ENCODE measurements around the gene NEK4.
A peak's percentile ranks its signal among the peaks of the same experiment; 100 is the strongest.

The NEK4 gene

GRCh38 chr3:52770496-52771333, at the start of gene NEK4:
Gene NEK4, minus strand, starts transcription at chr3:52770940. Its CDS starts 194 bp downstream, at chr3:52770746.
- DNase-seq: peak; percentile 67

- DNase-seq: no peak
These were observed 49.2 kb upstream of the NEK4 start for GRCh38 chr3:52819936-52820335.

DNA sequence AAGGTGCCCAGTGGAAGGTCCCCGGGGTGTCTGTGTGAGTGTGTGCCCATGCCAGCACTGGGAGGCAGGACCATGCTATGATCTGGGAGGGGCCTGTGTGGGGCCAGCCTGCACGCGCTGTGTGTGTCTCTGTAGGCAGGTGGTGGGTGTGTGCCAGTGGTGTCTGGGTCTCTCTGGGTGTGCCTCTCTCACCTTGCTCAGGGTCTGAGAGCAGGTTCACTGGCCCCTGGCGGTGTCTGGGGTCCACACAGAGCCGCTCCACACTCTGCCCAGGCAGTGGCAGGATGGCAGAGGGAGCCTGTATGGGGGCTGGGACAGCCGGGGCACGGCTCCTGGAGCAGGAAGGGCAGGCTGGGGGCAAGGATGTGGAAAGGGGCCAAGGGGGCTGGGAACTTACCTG, 47.1 kb upstream of the NEK4 start:
- DNase-seq: no peak

DNA sequence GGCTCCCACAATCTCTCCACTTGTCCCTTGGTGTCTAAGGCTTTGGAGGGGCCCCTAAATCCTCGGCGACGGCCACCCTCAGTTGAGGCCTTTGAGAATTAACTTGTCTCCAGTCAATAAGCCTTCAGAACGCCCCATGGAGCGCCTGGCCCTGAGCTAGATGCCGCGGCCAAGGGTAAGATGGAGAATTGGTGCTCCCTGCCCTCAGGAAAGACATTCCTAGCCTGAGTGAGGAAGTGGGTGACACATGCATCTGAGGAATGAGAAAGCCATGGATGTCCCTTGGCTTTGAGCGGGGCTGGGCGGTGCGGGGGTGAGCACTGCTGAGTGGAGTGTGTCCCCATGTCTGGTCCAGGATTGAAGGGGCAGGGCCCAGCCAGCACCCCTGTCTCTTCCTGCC, 46.5 kb upstream of the NEK4 start:
- no peak for DNase-seq

GRCh38 chr3:52816654-52817053, 45.9 kb upstream of the NEK4 start:
- DNase-seq: no peak

- no peak for DNase-seq
These were observed 45.5 kb upstream of the NEK4 start for GRCh38 chr3:52816199-52816598.

DNA sequence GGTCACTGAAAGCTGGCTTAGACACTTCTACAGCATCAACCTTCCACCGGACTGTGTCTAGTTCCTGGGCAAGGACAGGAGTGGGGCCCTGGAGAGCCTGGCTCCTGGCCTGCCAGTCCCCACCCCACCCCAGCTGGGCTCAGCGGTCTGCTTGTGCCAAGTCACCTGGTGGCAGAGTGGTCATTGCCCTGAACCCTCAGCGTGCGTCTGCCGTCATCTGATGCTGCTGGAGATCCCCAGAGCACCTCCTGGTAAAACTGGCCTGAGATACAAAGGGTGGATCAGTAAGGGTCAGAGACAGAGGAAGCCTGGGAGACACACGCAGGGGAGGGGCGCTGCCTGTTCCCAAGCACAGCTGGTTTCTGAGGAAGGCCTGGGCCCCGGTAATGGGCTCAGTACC, 43.1 kb upstream of the NEK4 start:
- DNase-seq: no peak

DNA sequence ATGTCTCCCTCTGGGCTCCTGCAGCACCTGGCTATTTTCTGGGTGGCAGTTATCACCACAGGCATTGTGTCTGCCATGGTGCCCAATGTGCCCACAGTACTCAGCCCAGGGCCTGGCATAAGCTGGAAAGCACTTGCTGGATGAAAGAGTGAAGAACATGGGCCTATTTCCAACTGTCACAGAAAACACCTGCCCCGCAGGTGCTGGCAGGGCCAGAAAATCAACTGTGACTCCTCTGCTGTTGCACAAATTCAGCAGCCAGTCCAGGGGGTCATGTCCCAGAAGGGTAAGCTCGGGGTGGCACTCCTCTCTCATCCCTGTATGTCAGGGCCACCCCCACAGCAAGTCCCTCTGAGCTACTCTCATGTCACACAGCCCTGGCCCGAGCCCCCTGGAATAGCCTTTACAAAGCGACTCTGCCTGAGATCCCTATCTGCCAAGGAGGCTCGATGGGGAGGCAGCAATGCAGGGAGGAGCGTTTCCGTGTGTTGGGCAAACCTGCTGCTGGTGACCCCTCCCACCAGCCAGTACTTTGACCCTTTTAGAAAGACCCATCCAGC, 40.8 kb upstream of the NEK4 start:
- DNase-seq: no peak

GRCh38 chr3:52810923-52811322, 40.2 kb upstream of the NEK4 start:
- no peak for DNase-seq

DNA sequence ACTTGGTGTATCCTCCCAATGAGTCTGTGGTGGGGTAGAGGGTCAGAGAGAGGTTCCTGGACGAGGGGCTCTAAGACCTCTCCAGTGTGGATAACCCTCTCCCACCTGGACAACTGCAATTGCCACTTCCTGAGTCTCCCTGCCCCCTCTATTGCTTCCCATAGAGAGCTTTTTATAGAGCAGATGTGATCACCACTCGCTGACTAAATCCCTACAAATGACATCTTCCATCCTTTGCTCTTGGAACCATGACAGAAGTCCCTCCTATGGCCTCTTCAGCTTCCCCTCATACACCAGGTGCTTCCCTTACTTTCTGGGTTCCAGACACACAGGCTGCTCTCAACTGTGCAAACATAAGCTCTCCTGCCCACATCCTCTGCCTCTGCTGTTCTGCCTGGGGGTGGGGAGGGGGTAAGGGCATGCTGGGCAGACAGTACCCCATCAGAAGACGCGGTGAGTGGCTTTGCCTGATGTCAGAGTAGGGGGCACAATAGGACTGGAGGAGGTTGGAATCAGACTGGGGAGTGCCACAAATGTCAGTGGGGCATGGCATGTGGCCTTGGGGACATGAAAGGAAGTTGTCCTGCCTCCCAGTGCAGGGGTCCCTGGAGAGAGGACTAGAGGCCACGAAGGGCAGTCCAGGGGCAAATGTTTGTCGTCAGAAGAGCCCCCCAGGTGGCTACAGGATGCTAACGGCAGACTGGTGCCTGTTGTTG, 39.1 kb upstream of the NEK4 start:
- DNase-seq: no peak

DNA sequence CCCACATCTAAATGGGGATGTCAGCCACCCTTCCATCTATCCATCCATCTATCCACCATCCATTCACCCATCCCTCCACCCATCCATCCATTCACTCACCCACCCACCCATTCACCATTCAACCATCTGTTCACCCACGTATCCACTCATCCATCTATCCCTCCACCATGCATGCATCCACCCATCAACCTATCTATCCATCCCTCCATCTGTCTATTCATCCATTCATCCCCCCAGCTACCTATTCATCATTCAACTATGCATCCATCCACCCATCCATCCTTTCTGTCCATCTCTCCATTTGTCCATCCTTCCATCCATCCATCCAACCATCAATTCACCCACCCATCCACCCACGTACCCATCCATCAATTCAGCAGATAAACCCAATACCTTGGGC, 38.4 kb upstream of the NEK4 start:
- no peak for DNase-seq

GRCh38 chr3:52805270-52806039, 34.7 kb upstream of the NEK4 start:
- no peak for DNase-seq

DNA sequence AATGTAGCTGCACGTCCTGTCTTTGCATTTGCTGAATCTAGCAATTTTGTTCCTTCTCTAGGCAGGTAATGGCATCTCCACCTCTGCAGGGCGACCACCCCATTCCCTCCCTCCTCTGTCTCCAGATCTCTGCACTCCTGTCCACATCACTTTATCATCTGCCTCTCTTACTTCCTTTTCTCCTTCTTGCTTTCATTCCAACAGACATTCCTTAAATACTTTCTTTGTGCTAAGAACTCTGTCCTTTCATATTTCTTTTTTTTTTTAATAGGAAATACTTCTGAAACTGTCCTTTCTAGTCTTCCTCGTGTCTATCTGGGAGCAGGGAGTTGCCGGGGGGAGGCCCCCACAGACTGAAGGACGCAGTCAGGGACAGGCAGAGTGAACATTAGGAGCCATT, 31.1 kb upstream of the NEK4 start:
- DNase-seq: no peak

GRCh38 chr3:52800079-52800478, 29.3 kb upstream of the NEK4 start:
- no peak for DNase-seq

DNA sequence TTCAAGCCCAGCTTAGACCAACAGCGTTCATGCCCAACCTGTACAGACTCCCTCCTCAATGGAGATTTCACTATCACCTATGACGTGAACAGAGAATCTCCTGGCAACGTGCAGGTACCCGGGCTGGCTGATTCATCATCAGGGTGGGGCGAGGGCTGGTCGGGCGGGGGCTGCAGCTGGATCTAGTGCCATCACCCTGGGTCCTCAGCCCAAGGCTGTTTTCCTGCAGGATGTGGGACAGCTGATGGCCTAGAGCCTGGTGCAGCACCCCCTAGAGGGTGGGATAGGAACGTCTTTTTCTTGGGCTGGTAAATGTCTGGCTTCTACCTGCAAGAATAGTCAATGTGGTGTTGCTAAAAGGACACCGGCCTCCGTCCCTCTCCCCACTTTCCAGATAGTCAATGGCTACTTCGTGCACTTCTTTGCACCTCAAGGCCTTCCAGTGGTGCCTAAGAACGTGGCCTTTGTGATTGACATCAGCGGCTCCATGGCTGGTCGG, 28.3 kb upstream of the NEK4 start:
- no peak for DNase-seq

DNA sequence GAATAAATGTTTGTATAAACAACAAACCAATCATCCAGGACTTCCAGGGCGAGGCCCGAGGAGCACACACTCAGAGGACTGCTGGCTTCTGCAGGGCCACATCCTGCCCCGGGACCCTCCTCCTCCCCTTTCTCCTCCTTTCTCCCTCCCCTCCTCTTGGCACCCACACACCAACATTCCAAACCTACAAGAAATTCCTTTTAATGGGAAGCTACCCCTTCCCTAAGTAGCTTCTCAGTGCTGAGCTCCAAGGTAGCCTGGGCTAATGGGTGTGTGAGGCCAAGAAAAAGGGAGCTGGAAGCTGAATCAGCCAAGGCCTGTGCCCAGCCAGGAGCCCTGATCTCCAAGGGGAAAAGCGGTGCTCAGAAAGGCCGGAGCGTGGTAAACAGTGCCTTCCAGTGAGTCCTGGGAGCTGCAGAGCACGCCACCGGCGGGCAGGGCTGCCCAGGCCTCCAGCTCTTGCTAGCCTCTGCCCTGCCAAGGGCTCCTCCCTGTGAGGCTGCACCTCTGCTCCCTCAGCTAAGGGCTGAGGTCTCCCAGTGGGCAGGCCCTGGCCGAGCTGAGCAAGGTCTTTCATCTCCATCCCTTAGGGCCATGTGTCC, 27.7 kb upstream of the NEK4 start:
- no peak for DNase-seq

- DNase-seq: no peak
These were observed 25.7 kb upstream of the NEK4 start for GRCh38 chr3:52796411-52796810.

GRCh38 chr3:52795298-52795900, 24.7 kb upstream of the NEK4 start:
- DNase-seq: no peak

- no peak for DNase-seq
These were observed 23.9 kb upstream of the NEK4 start, which contains the start of gene ITIH3 for GRCh38 chr3:52794612-52795099. Gene ITIH3, plus strand, starts transcription at chr3:52794796. Its CDS starts 8 bp downstream, at chr3:52794804.

- no peak for DNase-seq
These were observed 23.2 kb upstream of the NEK4 start for GRCh38 chr3:52793702-52794611.
